ENCODE data around the gene AKAP6.

The AKAP6 gene

DNA sequence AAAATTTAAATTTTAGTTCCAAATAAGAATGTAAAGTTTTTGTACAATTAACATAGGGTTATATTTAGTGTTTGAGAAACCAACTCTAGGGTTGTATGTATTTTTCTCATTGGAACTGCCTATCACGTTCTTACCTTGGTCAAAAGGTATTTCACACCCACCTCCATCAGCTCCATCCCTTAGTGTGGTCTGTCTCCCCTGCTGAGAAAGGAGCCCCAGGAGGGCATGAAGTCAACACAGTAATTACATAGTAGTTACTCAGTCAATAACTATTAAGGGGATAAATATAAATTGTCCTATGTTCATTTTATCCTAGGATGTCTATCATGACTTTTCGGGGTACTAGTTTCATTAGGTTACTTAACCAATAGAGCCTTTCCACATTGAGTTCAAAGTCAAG lies 106.3 kb downstream of the AKAP6 start:
- TF ChIP-seq, protein P1, sequence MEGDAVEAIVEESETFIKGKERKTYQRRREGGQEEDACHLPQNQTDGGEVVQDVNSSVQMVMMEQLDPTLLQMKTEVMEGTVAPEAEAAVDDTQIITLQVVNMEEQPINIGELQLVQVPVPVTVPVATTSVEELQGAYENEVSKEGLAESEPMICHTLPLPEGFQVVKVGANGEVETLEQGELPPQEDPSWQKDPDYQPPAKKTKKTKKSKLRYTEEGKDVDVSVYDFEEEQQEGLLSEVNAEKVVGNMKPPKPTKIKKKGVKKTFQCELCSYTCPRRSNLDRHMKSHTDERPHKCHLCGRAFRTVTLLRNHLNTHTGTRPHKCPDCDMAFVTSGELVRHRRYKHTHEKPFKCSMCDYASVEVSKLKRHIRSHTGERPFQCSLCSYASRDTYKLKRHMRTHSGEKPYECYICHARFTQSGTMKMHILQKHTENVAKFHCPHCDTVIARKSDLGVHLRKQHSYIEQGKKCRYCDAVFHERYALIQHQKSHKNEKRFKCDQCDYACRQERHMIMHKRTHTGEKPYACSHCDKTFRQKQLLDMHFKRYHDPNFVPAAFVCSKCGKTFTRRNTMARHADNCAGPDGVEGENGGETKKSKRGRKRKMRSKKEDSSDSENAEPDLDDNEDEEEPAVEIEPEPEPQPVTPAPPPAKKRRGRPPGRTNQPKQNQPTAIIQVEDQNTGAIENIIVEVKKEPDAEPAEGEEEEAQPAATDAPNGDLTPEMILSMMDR (IDR thresholded peaks at IDR 0.05) = no peak
- Histone ChIP-seq H3K4me3 (peak overlapping the region; percentile 65), H3K27ac (peak overlapping the region in 1 of 2 donors; percentile 91)
- DNase-seq (ENCODE audit: low spot score) = no peak

DNA sequence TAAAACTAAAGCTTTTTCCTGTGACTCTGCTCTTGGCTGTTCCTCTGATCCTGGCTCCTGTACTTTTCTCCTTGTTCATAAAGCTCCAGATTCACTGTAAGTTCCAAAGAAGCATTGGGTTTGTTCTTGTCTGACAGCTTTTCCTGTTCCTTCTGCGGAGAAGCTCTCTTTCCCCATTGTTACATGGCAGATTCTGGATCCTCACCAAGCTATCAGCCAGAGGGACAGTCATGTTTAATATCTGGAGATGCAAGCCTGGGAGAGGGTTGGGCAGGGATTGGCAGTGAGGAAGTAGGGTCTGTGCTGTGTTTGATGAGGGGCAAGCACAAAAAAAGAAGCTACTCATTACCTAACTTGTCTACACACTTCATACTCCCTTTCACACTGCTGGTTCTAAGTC lies 107.9 kb downstream of the AKAP6 start:
- TF ChIP-seq, protein P1 (IDR thresholded peaks at IDR 0.05) = no peak
- no peak for DNase-seq (ENCODE audit: low spot score)
- H3K4me3 ChIP-seq = peak overlapping the region; percentile 65
- H3K27ac ChIP-seq = peak overlapping the region in 1 of 2 donors; percentile 64

DNA sequence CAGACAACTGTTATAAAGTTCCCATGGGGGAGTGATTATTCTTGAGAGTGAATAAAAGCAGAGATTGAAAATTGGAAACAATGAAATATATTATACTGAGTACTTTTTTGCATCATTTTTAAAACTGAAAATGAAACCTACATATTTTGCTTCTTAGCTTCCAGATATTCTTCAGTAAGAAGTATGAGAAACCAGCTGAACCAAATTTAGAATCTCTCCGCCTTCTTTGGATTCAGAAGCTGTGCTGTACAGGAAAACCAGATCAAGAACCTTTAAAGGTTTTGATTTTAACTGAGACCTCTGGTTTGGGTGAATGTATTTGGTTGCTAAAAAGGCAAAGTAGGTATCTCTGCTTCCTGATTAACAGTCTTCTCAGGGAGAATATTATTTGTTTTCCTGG lies 109.4 kb downstream of the AKAP6 start:
- TF ChIP-seq, protein P1 (IDR thresholded peaks at IDR 0.05) = no peak
- peak overlapping the region; percentile 32 for H3K4me3 ChIP-seq
- DNase-seq (ENCODE audit: low spot score) = no peak
- H3K27ac ChIP-seq = peak overlapping the region; percentile 51 to 75

GRCh38 chr14:32443890-32444661 lies 115.0 kb downstream of the AKAP6 start:
- Histone ChIP-seq H3K4me3 (no peak overlapping the region), H3K27ac (no peak overlapping the region)
- TF ChIP-seq, protein P1 (IDR thresholded peaks at IDR 0.05) = no peak
- DNase-seq (ENCODE audit: low spot score) = no peak

DNA sequence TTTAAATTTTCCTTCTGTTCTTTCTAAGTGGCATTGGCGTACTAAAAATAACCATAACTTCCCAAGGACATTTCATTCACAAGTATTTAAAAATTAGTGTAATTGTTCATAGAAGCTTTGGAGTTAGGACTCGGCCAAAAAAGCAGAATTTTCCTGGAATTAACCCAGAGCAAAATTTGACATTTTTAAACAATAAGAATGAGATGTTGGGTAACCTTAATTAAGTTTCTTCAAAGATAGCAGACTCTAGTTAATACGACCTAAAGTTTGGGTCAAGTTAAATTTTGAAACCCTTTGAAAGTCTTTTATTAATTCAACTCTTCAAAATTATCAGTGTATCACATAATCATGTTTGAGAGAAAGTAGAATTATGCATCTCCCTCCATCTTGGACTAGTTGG lies 118.3 kb downstream of the AKAP6 start:
- H3K4me3 ChIP-seq = no peak overlapping the region
- no peak for DNase-seq (ENCODE audit: low spot score)
- TF ChIP-seq, protein P1 (IDR thresholded peaks at IDR 0.05) = no peak
- H3K27ac ChIP-seq = no peak overlapping the region

GRCh38 chr14:32449648-32450047 lies 120.5 kb downstream of the AKAP6 start:
- no peak for DNase-seq (ENCODE audit: low spot score)
- no peak overlapping the region for H3K27ac ChIP-seq
- no peak overlapping the region for H3K4me3 ChIP-seq
- TF ChIP-seq, protein P1 (IDR thresholded peaks at IDR 0.05) = no peak

Measured in coronary artery (tissue), 2 donors.